ENCODE measurements around the gene TRANK1.

TRANK1 gene

GRCh38 chr3:36850743-36851142, 94.1 kb downstream of the TRANK1 start:
- Histone ChIP-seq H3K4me3 (ENCODE audit: low read length) (no peak overlapping the region), H3K79me2 (ENCODE audit: control insufficient read depth, low read length) (no peaks in the 10 kb centered on the region), H3F3A (ENCODE audit: control insufficient read depth, insufficient read depth) (no peaks in the 10 kb centered on the region), H3K27me3 (ENCODE audit: control insufficient read depth, low read length) (no peaks in the 10 kb centered on the region), H3K27ac (ENCODE audit: low read depth, low read length) (no peak overlapping the region), H4K20me1 (ENCODE audit: control insufficient read depth, insufficient read depth, low read depth, low read length) (no peaks in the 10 kb centered on the region), H3K9me3 (ENCODE audit: control insufficient read depth, insufficient read depth, low read length) (no peaks in the 10 kb centered on the region), H3K36me3 (ENCODE audit: control insufficient read depth, low read length) (peaks cover 81% of the 10 kb centered on the region), H3K4me1 (ENCODE audit: control insufficient read depth, low read length) (no peaks in the 10 kb centered on the region), H3K9me2 (replicated peaks; ENCODE audit: control insufficient read depth, low read length) (no peaks in the 10 kb centered on the region), H3K4me2 (ENCODE audit: low read length) (no peak overlapping the region)
- no peak for TF ChIP-seq EZH2phosphoT487 (IDR thresholded peaks at IDR 0.05; ENCODE audit: borderline replicate concordance, low read length)
- TF ChIP-seq, protein P1, sequence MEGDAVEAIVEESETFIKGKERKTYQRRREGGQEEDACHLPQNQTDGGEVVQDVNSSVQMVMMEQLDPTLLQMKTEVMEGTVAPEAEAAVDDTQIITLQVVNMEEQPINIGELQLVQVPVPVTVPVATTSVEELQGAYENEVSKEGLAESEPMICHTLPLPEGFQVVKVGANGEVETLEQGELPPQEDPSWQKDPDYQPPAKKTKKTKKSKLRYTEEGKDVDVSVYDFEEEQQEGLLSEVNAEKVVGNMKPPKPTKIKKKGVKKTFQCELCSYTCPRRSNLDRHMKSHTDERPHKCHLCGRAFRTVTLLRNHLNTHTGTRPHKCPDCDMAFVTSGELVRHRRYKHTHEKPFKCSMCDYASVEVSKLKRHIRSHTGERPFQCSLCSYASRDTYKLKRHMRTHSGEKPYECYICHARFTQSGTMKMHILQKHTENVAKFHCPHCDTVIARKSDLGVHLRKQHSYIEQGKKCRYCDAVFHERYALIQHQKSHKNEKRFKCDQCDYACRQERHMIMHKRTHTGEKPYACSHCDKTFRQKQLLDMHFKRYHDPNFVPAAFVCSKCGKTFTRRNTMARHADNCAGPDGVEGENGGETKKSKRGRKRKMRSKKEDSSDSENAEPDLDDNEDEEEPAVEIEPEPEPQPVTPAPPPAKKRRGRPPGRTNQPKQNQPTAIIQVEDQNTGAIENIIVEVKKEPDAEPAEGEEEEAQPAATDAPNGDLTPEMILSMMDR (IDR thresholded peaks at IDR 0.05; ENCODE audit: low read depth, low read length, poor library complexity, severe bottlenecking) = no peak

DNA sequence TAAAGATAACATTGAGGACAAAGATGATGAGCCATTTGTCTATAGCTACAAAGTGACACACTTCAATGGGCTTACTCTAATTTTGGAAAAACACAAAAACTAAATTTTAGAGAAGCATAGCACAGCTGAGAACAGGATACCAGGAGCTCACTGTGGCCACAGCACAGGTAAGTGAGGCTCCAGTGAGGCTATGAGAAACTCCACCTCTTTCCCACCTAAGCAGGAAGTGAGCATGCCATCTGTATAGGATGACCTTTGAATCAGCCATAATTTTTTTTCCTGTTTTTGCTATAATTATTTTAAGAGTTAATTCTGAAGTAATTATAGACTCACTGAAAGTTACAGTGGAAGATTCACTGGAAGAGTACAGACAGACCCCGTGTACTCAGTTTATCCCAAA, 98.4 kb downstream of the TRANK1 start:
- H3F3A ChIP-seq (ENCODE audit: control insufficient read depth, insufficient read depth) = no peaks in the 10 kb centered on the region
- no peaks in the 10 kb centered on the region for H3K79me2 ChIP-seq (ENCODE audit: control insufficient read depth, low read length)
- no peak overlapping the region for H3K27ac ChIP-seq (ENCODE audit: low read depth, low read length)
- no peaks in the 10 kb centered on the region for H3K9me3 ChIP-seq (ENCODE audit: control insufficient read depth, insufficient read depth, low read length)
- no peaks in the 10 kb centered on the region for H3K9me2 ChIP-seq (replicated peaks; ENCODE audit: control insufficient read depth, low read length)
- H3K4me3 ChIP-seq (ENCODE audit: low read length) = no peak overlapping the region
- peaks cover 87% of the 10 kb centered on the region for H3K36me3 ChIP-seq (ENCODE audit: control insufficient read depth, low read length)
- TF ChIP-seq EZH2phosphoT487 (IDR thresholded peaks at IDR 0.05; ENCODE audit: borderline replicate concordance, low read length) = no peak
- TF ChIP-seq, protein P1 (IDR thresholded peaks at IDR 0.05; ENCODE audit: low read depth, low read length, poor library complexity, severe bottlenecking) = no peak
- H4K20me1 ChIP-seq (ENCODE audit: control insufficient read depth, insufficient read depth, low read depth, low read length) = no peaks in the 10 kb centered on the region
- no peak overlapping the region for H3K4me2 ChIP-seq (ENCODE audit: low read length)
- H3K27me3 ChIP-seq (ENCODE audit: control insufficient read depth, low read length) = no peaks in the 10 kb centered on the region
- no peaks in the 10 kb centered on the region for H3K4me1 ChIP-seq (ENCODE audit: control insufficient read depth, low read length)

- H3F3A ChIP-seq (ENCODE audit: control insufficient read depth, insufficient read depth) = no peaks in the 10 kb centered on the region
- no peaks in the 10 kb centered on the region for H3K27me3 ChIP-seq (ENCODE audit: control insufficient read depth, low read length)
- H3K4me1 ChIP-seq (ENCODE audit: control insufficient read depth, low read length) = no peaks in the 10 kb centered on the region
- no peaks in the 10 kb centered on the region for H3K9me3 ChIP-seq (ENCODE audit: control insufficient read depth, insufficient read depth, low read length)
- no peaks in the 10 kb centered on the region for H3K9me2 ChIP-seq (replicated peaks; ENCODE audit: control insufficient read depth, low read length)
- H3K4me2 ChIP-seq (ENCODE audit: low read length) = no peak overlapping the region
- no peaks in the 10 kb centered on the region for H4K20me1 ChIP-seq (ENCODE audit: control insufficient read depth, insufficient read depth, low read depth, low read length)
- TF ChIP-seq, protein P1 (IDR thresholded peaks at IDR 0.05; ENCODE audit: low read depth, low read length, poor library complexity, severe bottlenecking) = peak; percentile 70
- TF ChIP-seq EZH2phosphoT487 (IDR thresholded peaks at IDR 0.05; ENCODE audit: borderline replicate concordance, low read length) = no peak
- H3K4me3 ChIP-seq (ENCODE audit: low read length) = no peak overlapping the region
- no peak overlapping the region for H3K27ac ChIP-seq (ENCODE audit: low read depth, low read length)
- H3K79me2 ChIP-seq (ENCODE audit: control insufficient read depth, low read length) = no peaks in the 10 kb centered on the region
- peaks cover 82% of the 10 kb centered on the region for H3K36me3 ChIP-seq (ENCODE audit: control insufficient read depth, low read length)
Observed at GRCh38 chr3:36843065-36844051, 101.5 kb downstream of the TRANK1 start.
